H9 (cell line): Measurements from ENCODE around the gene TRABD2B. TPM values are rescaled to one million over a fixed set of nuclear protein-coding genes. Genes with fewer than 3 reads are reported as not detected.

ENCODE experiments used
- DNase-seq: peaks from one replicate; pipeline ENCODE4 v3.0.0-alpha.2; 2017
- H2AFZ ChIP-seq: one replicate; pipeline ENCODE4 v1.6.1; 2013; ENCODE audit warnings: mild to moderate bottlenecking, low read length, control low read depth, moderate library complexity
- H2AK5ac ChIP-seq: 2 replicates; pipeline ENCODE4 v1.6.1; 2013; ENCODE audit warnings: low read length, control low read depth, mixed read lengths; ENCODE audit not compliant: insufficient read length
- H2BK120ac ChIP-seq: one replicate; pipeline ENCODE4 v1.6.1; 2013; ENCODE audit warnings: low read depth, mild to moderate bottlenecking, low read length, control low read depth, inconsistent platforms; ENCODE audit not compliant: poor library complexity, severe bottlenecking
- H2BK12ac ChIP-seq: 2 replicates; pipeline ENCODE4 v1.6.1; 2013; ENCODE audit warnings: low read length, control low read depth, mixed read lengths, low read depth; ENCODE audit not compliant: insufficient read length
- H2BK15ac ChIP-seq: 2 replicates; pipeline ENCODE4 v1.6.1; 2013; ENCODE audit warnings: low read depth, low read length, control low read depth
- H2BK20ac ChIP-seq: one replicate; pipeline ENCODE4 v1.6.1; 2013; ENCODE audit warnings: low read depth, mild to moderate bottlenecking, low read length, control low read depth, inconsistent platforms; ENCODE audit not compliant: poor library complexity, severe bottlenecking
- H2BK5ac ChIP-seq: 2 replicates; pipeline ENCODE4 v1.6.1; 2013; ENCODE audit warnings: low read length, control low read depth, mixed read lengths; ENCODE audit not compliant: insufficient read length
- H3K14ac ChIP-seq: 2 replicates; pipeline ENCODE4 v1.6.1; 2013; ENCODE audit warnings: low read length, control low read depth; ENCODE audit not compliant: insufficient read depth
- H3K18ac ChIP-seq: 2 replicates; pipeline ENCODE4 v1.6.1; 2013; ENCODE audit warnings: low read depth, mild to moderate bottlenecking, mixed read lengths, low read length, control low read depth; ENCODE audit not compliant: insufficient read length
- H3K23ac ChIP-seq: 2 replicates; pipeline ENCODE4 v1.6.1; 2013; ENCODE audit warnings: low read length, control low read depth, mixed read lengths, low read depth; ENCODE audit not compliant: insufficient read length
- H3K23me2 ChIP-seq: 2 replicates; pipeline ENCODE4 v1.6.1; 2013; ENCODE audit warnings: low read depth, mild to moderate bottlenecking, mixed read lengths, low read length, control low read depth; ENCODE audit not compliant: insufficient read length, poor library complexity, severe bottlenecking
- H3K27ac ChIP-seq: 2 replicates; pipeline ENCODE4 v1.5.1; 2013; ENCODE audit warnings: low read length, control low read depth, mixed read lengths, low read depth; ENCODE audit not compliant: insufficient read length
- H3K27me3 ChIP-seq: 2 replicates; pipeline ENCODE4 v1.6.1; 2013; ENCODE audit warnings: low read length, control low read depth, inconsistent platforms; ENCODE audit not compliant: insufficient read depth
- H3K4ac ChIP-seq: 2 replicates; pipeline ENCODE4 v1.6.1; 2013; ENCODE audit warnings: low read depth, mild to moderate bottlenecking, control low read depth, inconsistent platforms, low read length, moderate library complexity
- H3K4me1 ChIP-seq: 2 replicates; pipeline ENCODE4 v1.6.1; 2013; ENCODE audit warnings: low read length, control low read depth, inconsistent platforms; ENCODE audit not compliant: insufficient read depth
- H3K4me2 ChIP-seq: 2 replicates; pipeline ENCODE4 v1.6.1; 2013; ENCODE audit warnings: low read length, control low read depth, mixed read lengths; ENCODE audit not compliant: insufficient read length, insufficient read depth
- H3K56ac ChIP-seq: 2 replicates; pipeline ENCODE4 v1.6.1; 2013; ENCODE audit warnings: low read depth, mild to moderate bottlenecking, mixed read lengths, low read length, control low read depth; ENCODE audit not compliant: insufficient read length
- H3K79me1 ChIP-seq: 2 replicates; pipeline ENCODE4 v1.6.1; 2013; ENCODE audit warnings: low read depth, mild to moderate bottlenecking, moderate library complexity, low read length, control low read depth, inconsistent platforms; ENCODE audit not compliant: insufficient read depth, poor library complexity, severe bottlenecking
- H3K79me2 ChIP-seq: 2 replicates; pipeline ENCODE4 v1.6.1; 2013; ENCODE audit warnings: low read length, control low read depth, inconsistent platforms; ENCODE audit not compliant: insufficient read depth
- H3K9ac ChIP-seq: 2 replicates; pipeline ENCODE4 v1.6.1; 2013; ENCODE audit warnings: low read length, control low read depth, mixed read lengths; ENCODE audit not compliant: insufficient read length; ENCODE audit errors: extremely low read depth
- H3K9me3 ChIP-seq: one replicate; pipeline ENCODE4 v1.6.1; 2013; ENCODE audit warnings: low read depth, low read length, inconsistent platforms; ENCODE audit not compliant: control insufficient read depth
- H3T11ph ChIP-seq: one replicate; pipeline ENCODE4 v1.6.1; 2013; ENCODE audit warnings: mild to moderate bottlenecking, low read length, control low read depth, inconsistent platforms
- H4K20me1 ChIP-seq: one replicate; pipeline ENCODE4 v1.6.1; 2013; ENCODE audit not compliant: control insufficient read depth, insufficient read length, insufficient read depth
- H4K5ac ChIP-seq: 2 replicates; pipeline ENCODE4 v1.6.1; 2013; ENCODE audit warnings: low read depth, mild to moderate bottlenecking, mixed read lengths, low read length, control low read depth; ENCODE audit not compliant: insufficient read length
- H4K8ac ChIP-seq: replicated peaks from 2 replicates; pipeline ENCODE4 v1.6.1; 2013; ENCODE audit warnings: low read length, control low read depth, mixed read lengths, low read depth; ENCODE audit not compliant: insufficient read length
- H4K91ac ChIP-seq: 2 replicates; pipeline ENCODE4 v1.6.1; 2013; ENCODE audit warnings: low read depth, mild to moderate bottlenecking, moderate library complexity, mixed read lengths, low read length, control low read depth; ENCODE audit not compliant: insufficient read length
- H3K27ac Mint-ChIP-seq, 3 experiments: 2 replicates in 2 of 3; 3 replicates in 1 of 3; pipeline ENCODE4 v1.8.0; 2020 to 2021; ENCODE audit warnings: mixed read lengths in 3 of 3, mild to moderate bottlenecking in 1 of 3, moderate library complexity in 1 of 3
- H3K27me3 Mint-ChIP-seq: 2 replicates; pipeline ENCODE4 v1.8.0; 2021; ENCODE audit warnings: low read depth, mild to moderate bottlenecking, moderate library complexity, mixed read lengths
- H3K36me3 Mint-ChIP-seq, 3 experiments: 2 replicates in 2 of 3; 3 replicates in 1 of 3; pipeline ENCODE4 v1.8.0; 2020 to 2021; ENCODE audit warnings: low read depth in 3 of 3, mixed read lengths in 3 of 3; ENCODE audit not compliant: insufficient read depth in 1 of 3
- H3K4me1 Mint-ChIP-seq, 2 experiments: 2 replicates each; pipeline ENCODE4 v1.8.0; 2020; ENCODE audit warnings: mixed read lengths in 2 of 2
- H3K4me3 Mint-ChIP-seq, 2 experiments: 2 replicates in 1 of 2; 3 replicates in 1 of 2; pipeline ENCODE4 v1.8.0; 2020 to 2021; ENCODE audit warnings: mild to moderate bottlenecking in 2 of 2, mixed read lengths in 2 of 2, moderate library complexity in 1 of 2
- H3K9me3 Mint-ChIP-seq, 2 experiments: 2 replicates in 1 of 2; 3 replicates in 1 of 2; pipeline ENCODE4 v1.8.0; 2020; ENCODE audit warnings: mild to moderate bottlenecking in 2 of 2, mixed read lengths in 2 of 2, moderate library complexity in 1 of 2
- CTCF ChIP-seq: fragments of 200-600 bp; sonication (generic); conservative IDR thresholded peaks from 3 replicates; pipeline ENCODE4 v1.8.0; 2021; ENCODE audit warnings: antibody characterized with exemption, mild to moderate bottlenecking
- WGBS: extraction: QIAGEN DNeasy Blood & Tissue Kit; methylation state at CpG from one replicate; pipeline ENCODE4 v1.1.7; 2013; ENCODE audit warnings: missing lambda C conversion rate, low lambda C conversion rate, mixed read lengths; ENCODE audit not compliant: insufficient read length; ENCODE audit errors: extremely low coverage; 5-methylcytosine and 5-hydroxymethylcytosine counted together
- total RNA-seq: library from RNA; stranded (reverse); gene quantifications from 2 replicates; pipeline ENCODE4 v1.2.1, GENCODE V29; 2021

The TRABD2B gene
- total RNA-seq, 1 experiment from 2014 or later, result 2.3 TPM

- no CpG with 5 or more reads among the region's 5 CpGs for WGBS
- H2BK20ac ChIP-seq, result no peak overlapping the region
Measured at GRCh38 chr1:47821760-47822159, 175.4 kb downstream of the TRABD2B start.

More at GRCh38 chr1:47821760-47822159, 175.4 kb downstream of the TRABD2B start:
- peak overlapping the region in 1 of 3 experiments; percentile 30; a peak in 1 of 7 replicates for H3K27ac Mint-ChIP-seq
- Histone ChIP-seq H4K20me1 (no peaks in the 10 kb centered on the region), H2BK12ac (no peak overlapping the region), H4K5ac (no peak overlapping the region), H2BK15ac (no peak overlapping the region), H3K27ac (no peak overlapping the region), H3K4me1 (no peaks in the 10 kb centered on the region), H3K14ac (peak overlapping the region; percentile 24; the same call in 1 of the 2 replicates), H4K8ac (no peak overlapping the region), H3K79me1 (no peaks in the 10 kb centered on the region), H3K56ac (no peak overlapping the region), H2BK120ac (no peak overlapping the region), H3K23me2 (no peaks in the 10 kb centered on the region), H3K4ac (no peak overlapping the region), H3K4me2 (no peak overlapping the region), H3K27me3 (no peaks in the 10 kb centered on the region), H3K9me3 (no peaks in the 10 kb centered on the region), H3K23ac (no peak overlapping the region), H2BK5ac (no peak overlapping the region), H3T11ph (no peak overlapping the region), H3K79me2 (no peaks in the 10 kb centered on the region), H3K9ac (no peak overlapping the region), H2AFZ (no peak overlapping the region), H3K18ac (no peak overlapping the region), H4K91ac (no peak overlapping the region), H2AK5ac (no peak overlapping the region)
- no peak for TF ChIP-seq CTCF
- H3K9me3 Mint-ChIP-seq, result no peaks in the 10 kb centered on the region
- no peak for DNase-seq
- no peak overlapping the region for H3K4me3 Mint-ChIP-seq
- no peaks in the 10 kb centered on the region for H3K36me3 Mint-ChIP-seq
- peaks cover 9 to 24% of the 10 kb centered on the region in 2 experiments for H3K4me1 Mint-ChIP-seq
- no peaks in the 10 kb centered on the region for H3K27me3 Mint-ChIP-seq
